NCI-H524 (cell line): ENCODE results near the gene EPS8.
A peak's percentile ranks its signal among the peaks of the same experiment; 100 is the strongest.

Experiments
- DNase-seq, 2 experiments: peaks; one replicate each; lab custom pipeline; 2025; lab: John Stamatoyannopoulos, UW

Gene EPS8

GRCh38 chr12:15601210-15601800 lies 187.9 kb downstream of the EPS8 start:
- no peak for DNase-seq

- no peak for DNase-seq
Observed at GRCh38 chr12:15600223-15600935, 188.8 kb downstream of the EPS8 start.

- peak in 1 of 2 experiments; percentile 41 for DNase-seq
Observed at GRCh38 chr12:15599266-15600037, 189.7 kb downstream of the EPS8 start.

GRCh38 chr12:15597125-15597830 lies 191.9 kb downstream of the EPS8 start:
- no peak for DNase-seq

- DNase-seq: no peak
Observed at GRCh38 chr12:15596174-15596573, 193.0 kb downstream of the EPS8 start.

GRCh38 chr12:15592934-15593333 lies 196.3 kb downstream of the EPS8 start:
- no peak for DNase-seq

GRCh38 chr12:15591811-15592210 lies 197.4 kb downstream of the EPS8 start:
- DNase-seq: no peak

GRCh38 chr12:15590180-15590826 lies 198.9 kb downstream of the EPS8 start:
- DNase-seq: peak; percentile 43 to 81

GRCh38 chr12:15589328-15590032 lies 199.7 kb downstream of the EPS8 start:
- no peak for DNase-seq

GRCh38 chr12:15584366-15585041 lies 204.7 kb downstream of the EPS8 start:
- peak in 1 of 2 experiments; percentile 40 for DNase-seq

GRCh38 chr12:15583804-15584203 lies 205.4 kb downstream of the EPS8 start:
- DNase-seq: no peak

- no peak for DNase-seq
Observed at GRCh38 chr12:15581006-15581405, 208.2 kb downstream of the EPS8 start.

- no peak for DNase-seq
Observed at GRCh38 chr12:15580431-15580830, 208.8 kb downstream of the EPS8 start.

- no peak for DNase-seq
Observed at GRCh38 chr12:15575671-15576541, 213.3 kb downstream of the EPS8 start.

GRCh38 chr12:15574353-15574752 lies 214.8 kb downstream of the EPS8 start:
- no peak for DNase-seq
